T-cell (primary cell): ENCODE results near the gene KRT16. TPM values are rescaled to one million over a fixed set of nuclear protein-coding genes. Genes with fewer than 3 reads are reported as not detected.

Source experiments
- ATAC-seq, 4 experiments: fragments of 200-7000 bp in 3 of 4; fragments of 150-1000 bp in 1 of 4; cut with Tn5 transposase; replicated peaks in 1 of 4; 1 replicate in 3 of 4; 2 replicates in 1 of 4; pipeline ENCODE4 v1.10.0; 2021; ENCODE audit warnings: moderate library complexity in 3 of 4, mild to moderate bottlenecking in 2 of 4, moderate number of reproducible peaks in 1 of 4
- CTCF ChIA-PET, 2 donors: fragments of 300-600 bp; sonication (Branson Sonifier 250); formaldehyde crosslinking; loops; one replicate each; lab custom pipeline; 2022; ENCODE audit warnings: antibody characterized with exemption in 2 of 2; lab: Charles Lee
- POLR2A ChIA-PET, 2 donors: fragments of 300-600 bp; sonication (Branson Sonifier 250); formaldehyde crosslinking; loops; one replicate each; lab custom pipeline; 2022; ENCODE audit warnings: antibody characterized with exemption in 2 of 2; lab: Charles Lee
- DNase-seq, 35 experiments: peaks; one replicate each; pipeline versions ENCODE4 v3.0.0 to v3.0.0-alpha.2; 2013 to 2023
- H3K27ac ChIP-seq: one replicate; pipeline ENCODE4 v1.5.1; 2013; ENCODE audit warnings: low read length
- H3K27me3 ChIP-seq, 2 experiments: replicated peaks in 1 of 2; 1 replicate in 1 of 2; 2 replicates in 1 of 2; pipeline versions ENCODE4 v1.6.1 to v1.7.0; 2013; ENCODE audit warnings: low read length in 1 of 2, mixed read lengths in 1 of 2; ENCODE audit not compliant: control insufficient read depth in 2 of 2, insufficient read depth in 2 of 2; ENCODE audit errors: extremely low read depth in 1 of 2
- H3K36me3 ChIP-seq, 2 donors: 1 replicate in 1 of 2; 2 replicates in 1 of 2; pipeline versions ENCODE4 v1.6.1 to v1.7.0; 2013; ENCODE audit warnings: low read length in 1 of 2; ENCODE audit not compliant: control insufficient read depth in 2 of 2, insufficient read depth in 1 of 2; ENCODE audit errors: extremely low read depth in 1 of 2
- H3K4me1 ChIP-seq, 2 experiments: 1 replicate in 1 of 2; 2 replicates in 1 of 2; pipeline versions ENCODE4 v1.6.1 to v1.7.0; 2013; ENCODE audit warnings: low read length in 2 of 2, mixed read lengths in 1 of 2; ENCODE audit not compliant: insufficient read depth in 2 of 2, control insufficient read depth in 1 of 2; ENCODE audit errors: extremely low read depth in 1 of 2
- H3K4me3 ChIP-seq, 2 donors: 1 replicate in 1 of 2; 2 replicates in 1 of 2; pipeline versions ENCODE4 v1.5.1 to v1.7.0; 2013; ENCODE audit warnings: mild to moderate bottlenecking in 2 of 2, low read length in 1 of 2, moderate library complexity in 1 of 2; ENCODE audit not compliant: control insufficient read depth in 1 of 2; ENCODE audit errors: extremely low read depth in 1 of 2
- H3K9me3 ChIP-seq: 2 replicates; pipeline ENCODE4 v1.7.0; 2013
- H3K27ac Mint-ChIP-seq, 2 donors: one replicate each; pipeline ENCODE4 v1.8.0; 2020 to 2021; ENCODE audit warnings: mild to moderate bottlenecking in 2 of 2, mixed read lengths in 2 of 2
- H3K27me3 Mint-ChIP-seq, 2 donors: one replicate each; pipeline ENCODE4 v1.8.0; 2021 to 2022; ENCODE audit warnings: mixed read lengths in 2 of 2
- H3K36me3 Mint-ChIP-seq: one replicate; pipeline ENCODE4 v1.8.0; 2021; ENCODE audit warnings: mixed read lengths
- H3K4me1 Mint-ChIP-seq, 3 donors: one replicate each; pipeline ENCODE4 v1.8.0; 2020 to 2022; ENCODE audit warnings: mixed read lengths in 3 of 3, mild to moderate bottlenecking in 1 of 3
- H3K4me3 Mint-ChIP-seq, 3 donors: one replicate each; pipeline ENCODE4 v1.8.0; 2020 to 2022; ENCODE audit warnings: mild to moderate bottlenecking in 3 of 3, mixed read lengths in 3 of 3, moderate library complexity in 3 of 3
- H3K9me3 Mint-ChIP-seq, 3 donors: one replicate each; pipeline ENCODE4 v1.8.0; 2020 to 2022; ENCODE audit warnings: mixed read lengths in 3 of 3
- WGBS: methylation state at CpG from one replicate; pipeline ENCODE4 v1.1.5; 2013; ENCODE audit warnings: missing lambda C conversion rate; ENCODE audit not compliant: insufficient coverage; 5-methylcytosine and 5-hydroxymethylcytosine counted together
- total RNA-seq, 35 experiments: library from RNA in 6 of 35; stranded (reverse) in 6 of 35; fragments of 120-200 nt in 1 of 35; gene quantifications; one replicate each; pipeline versions ENCODE4 v1.2.1 to v1.2.4 and lab custom pipeline; 2013 to 2026

KRT16 gene
- total RNA-seq, 5 donors from 2014 or later (not counting 1 experiment from before 2014, with no cell fraction given) = not detected

GRCh38 chr17:41653421-41653820, 40.9 kb upstream of the KRT16 start:
- Histone ChIP-seq H3K4me1 (peaks cover 2 to 7% of the 10 kb centered on the region in 2 experiments), H3K9me3 (no peaks in the 10 kb centered on the region), H3K4me3 (no peak overlapping the region), H3K27ac (no peak overlapping the region), H3K27me3 (peaks cover 0 to 35% of the 10 kb centered on the region in 2 experiments), H3K36me3 (no peaks in the 10 kb centered on the region)
- ChIA-PET POLR2A (no interaction called here), CTCF (interaction anchor here in 1 of 2 donors (1.2 kb wide), 1 partner anchor 797 kb away, joined by 7 read pairs; no protein-coding TSS in a partner anchor)
- peaks cover 0 to 2% of the 10 kb centered on the region in 2 donors for H3K27me3 Mint-ChIP-seq
- peaks cover 4% of the 10 kb centered on the region in 3 donors for H3K4me1 Mint-ChIP-seq
- no peaks in the 10 kb centered on the region for H3K9me3 Mint-ChIP-seq
- ATAC-seq = no peak
- H3K4me3 Mint-ChIP-seq = no peak overlapping the region
- WGBS = 100% methylated on average over 1 of the region's 5 CpGs
- no peaks in the 10 kb centered on the region for H3K36me3 Mint-ChIP-seq
- no peak overlapping the region for H3K27ac Mint-ChIP-seq
- no peak for DNase-seq

- Mint-ChIP-seq H3K4me1 (peaks cover 9 to 10% (median 9%) of the 10 kb centered on the region in 3 donors), H3K9me3 (no peaks in the 10 kb centered on the region), H3K36me3 (no peaks in the 10 kb centered on the region), H3K27me3 (peaks cover 0 to 2% of the 10 kb centered on the region in 2 donors), H3K27ac (no peak overlapping the region), H3K4me3 (no peak overlapping the region)
- Histone ChIP-seq H3K36me3 (no peaks in the 10 kb centered on the region), H3K4me1 (peaks cover 2 to 16% of the 10 kb centered on the region in 2 experiments), H3K4me3 (no peak overlapping the region), H3K9me3 (no peaks in the 10 kb centered on the region), H3K27me3 (peaks cover 0 to 29% of the 10 kb centered on the region in 2 experiments), H3K27ac (no peak overlapping the region)
- ChIA-PET CTCF (interaction anchor here (0.7 to 1.0 kb wide), 2 partner anchors 11 to 14 kb away, joined by 4 to 5 read pairs; no protein-coding TSS in a partner anchor), POLR2A (no interaction called here)
- ATAC-seq (no peak), DNase-seq (no peak)
- WGBS = 82% methylated on average over 5 of the region's 5 CpGs
Measured at GRCh38 chr17:41652461-41652970, 39.9 kb upstream of the KRT16 start.

GRCh38 chr17:41651625-41652460, 39.3 kb upstream of the KRT16 start:
- Mint-ChIP-seq H3K27ac (no peak overlapping the region), H3K9me3 (no peaks in the 10 kb centered on the region), H3K27me3 (peaks cover 0 to 2% of the 10 kb centered on the region in 2 donors), H3K4me1 (peaks cover 9 to 10% (median 9%) of the 10 kb centered on the region in 3 donors), H3K4me3 (no peak overlapping the region), H3K36me3 (no peaks in the 10 kb centered on the region)
- WGBS = 91% methylated on average over 12 of the region's 13 CpGs
- H3K4me1 ChIP-seq = peaks cover 2 to 16% of the 10 kb centered on the region in 2 experiments
- no peak overlapping the region for H3K4me3 ChIP-seq
- no peaks in the 10 kb centered on the region for H3K9me3 ChIP-seq
- CTCF ChIA-PET = interaction anchor here (0.7 to 4.1 kb wide), 3 partner anchors 11 to 15 kb away, joined by 4 to 50 read pairs (median 5); no protein-coding TSS in a partner anchor
- DNase-seq (no peak), ATAC-seq (no peak)
- peaks cover 0 to 26% of the 10 kb centered on the region in 2 experiments for H3K27me3 ChIP-seq
- H3K27ac ChIP-seq = no peak overlapping the region
- POLR2A ChIA-PET = no interaction called here
- H3K36me3 ChIP-seq = no peaks in the 10 kb centered on the region

- 82% methylated on average over 15 of the region's 15 CpGs for WGBS
- H3K36me3 ChIP-seq = no peaks in the 10 kb centered on the region
- H3K4me1 Mint-ChIP-seq = peaks cover 9 to 10% (median 9%) of the 10 kb centered on the region in 3 donors
- ATAC-seq = no peak
- no peaks in the 10 kb centered on the region for H3K27me3 Mint-ChIP-seq
- H3K4me3 ChIP-seq = no peak overlapping the region
- no peaks in the 10 kb centered on the region for H3K9me3 Mint-ChIP-seq
- no peaks in the 10 kb centered on the region for H3K36me3 Mint-ChIP-seq
- no peak overlapping the region for H3K4me3 Mint-ChIP-seq
- H3K27me3 ChIP-seq = peaks cover 0 to 19% of the 10 kb centered on the region in 2 experiments
- CTCF ChIA-PET = interaction anchor here (1.2 to 4.2 kb wide), 4 partner anchors 11 to 795 kb away, joined by 3 to 103 read pairs (median 27); no protein-coding TSS in a partner anchor
- POLR2A ChIA-PET = no interaction called here
- H3K4me1 ChIP-seq = peaks cover 2 to 16% of the 10 kb centered on the region in 2 experiments
- no peak for DNase-seq
- H3K27ac ChIP-seq = no peak overlapping the region
- no peak overlapping the region for H3K27ac Mint-ChIP-seq
- no peaks in the 10 kb centered on the region for H3K9me3 ChIP-seq
Measured at GRCh38 chr17:41650794-41651624, 38.4 kb upstream of the KRT16 start.

GRCh38 chr17:41649923-41650519, 37.5 kb upstream of the KRT16 start:
- H3K9me3 Mint-ChIP-seq = no peaks in the 10 kb centered on the region
- peaks cover 9 to 10% (median 9%) of the 10 kb centered on the region in 3 donors for H3K4me1 Mint-ChIP-seq
- no peaks in the 10 kb centered on the region for H3K27me3 Mint-ChIP-seq
- H3K27ac ChIP-seq = no peak overlapping the region
- no peaks in the 10 kb centered on the region for H3K36me3 Mint-ChIP-seq
- POLR2A ChIA-PET = no interaction called here
- WGBS = 84% methylated on average over 10 of the region's 10 CpGs
- H3K9me3 ChIP-seq = no peaks in the 10 kb centered on the region
- H3K4me1 ChIP-seq = peaks cover 2 to 16% of the 10 kb centered on the region in 2 experiments
- CTCF ChIA-PET = interaction anchor here (0.8 to 4.2 kb wide), 8 partner anchors 10 to 794 kb away, joined by 3 to 103 read pairs (median 13); no protein-coding TSS in a partner anchor
- no peak overlapping the region for H3K4me3 ChIP-seq
- no peak overlapping the region for H3K4me3 Mint-ChIP-seq
- H3K27me3 ChIP-seq = peaks cover 0 to 22% of the 10 kb centered on the region in 2 experiments
- DNase-seq (no peak), ATAC-seq (no peak)
- H3K36me3 ChIP-seq = no peaks in the 10 kb centered on the region
- no peak overlapping the region for H3K27ac Mint-ChIP-seq
